Fibroblast of skin of left biceps (primary cell): ENCODE results near the gene TGFB2.
A peak's percentile ranks its signal among the peaks of the same experiment; 100 is the strongest.

Experiments
- DNase-seq, 2 experiments: peaks; one replicate each; pipeline ENCODE4 v3.0.0-alpha.2; 2013; ENCODE audit warnings: low read depth in 2 of 2

TGFB2 gene

DNA sequence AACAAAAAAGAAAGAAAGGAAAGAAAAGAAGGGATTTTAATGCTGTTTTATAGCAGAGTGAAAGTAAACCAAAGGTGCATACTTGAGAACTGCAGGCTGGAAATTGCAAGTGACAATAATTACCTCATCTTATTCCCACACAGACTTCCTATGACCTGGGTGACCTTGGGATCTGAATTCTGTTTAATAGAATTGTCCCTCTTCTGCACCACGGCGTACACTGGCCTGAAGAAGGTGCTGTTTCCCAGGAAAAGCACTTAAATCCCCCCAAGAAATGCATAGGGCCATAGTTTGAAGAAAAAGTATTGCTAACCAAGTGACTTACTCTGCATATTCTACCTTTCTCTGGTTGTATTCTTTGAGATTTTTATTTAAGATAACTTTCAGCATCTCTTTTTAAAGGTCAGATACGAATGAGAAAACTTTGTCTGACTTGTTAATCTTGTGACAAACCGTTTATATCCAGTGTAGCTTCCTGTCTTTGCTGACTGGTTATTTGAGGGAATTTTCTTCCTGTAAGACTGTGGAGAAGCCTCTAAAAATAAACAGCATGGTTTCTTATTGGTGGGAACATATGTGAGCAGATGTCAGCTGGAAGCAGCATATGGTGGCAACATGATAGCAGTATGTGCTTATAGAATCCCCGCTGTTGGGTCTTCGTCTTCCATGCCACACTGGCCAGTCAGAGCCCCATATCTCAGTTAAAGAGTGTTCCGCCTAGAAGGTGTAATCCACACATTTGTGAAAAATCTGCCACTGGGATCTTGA lies 16.3 kb downstream of the TGFB2 start:
- DNase-seq = no peak

DNA sequence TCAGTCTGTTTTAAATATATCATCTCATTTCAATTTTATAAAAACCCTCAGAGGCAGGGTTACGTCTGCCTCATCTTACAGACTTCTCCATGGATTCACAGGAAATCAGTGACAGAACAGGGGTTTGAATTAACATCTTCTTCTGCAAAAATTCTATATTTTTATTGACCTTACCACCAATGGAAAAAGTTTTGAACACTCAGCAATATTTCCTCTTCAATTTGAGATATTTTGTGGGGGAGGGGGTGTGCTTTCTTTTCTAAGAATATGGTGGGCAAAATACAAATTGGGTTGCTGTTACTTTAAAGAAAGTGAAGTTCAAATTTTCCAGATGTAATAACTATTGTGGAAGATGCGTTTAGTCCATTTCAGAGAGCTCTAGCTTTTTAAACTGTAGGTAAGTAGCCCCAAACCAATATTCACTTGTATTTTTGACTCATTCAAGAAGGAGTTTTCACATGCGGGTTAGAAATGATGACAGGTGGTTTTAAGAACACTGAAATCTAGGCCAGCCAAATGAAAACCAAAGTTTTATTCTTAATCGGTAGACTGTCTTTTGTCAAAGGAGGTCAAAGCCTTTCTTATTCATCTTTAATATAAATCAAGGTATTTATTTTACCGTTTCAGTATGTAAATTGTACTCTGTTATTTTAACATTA lies 17.4 kb downstream of the TGFB2 start:
- no peak for DNase-seq

DNA sequence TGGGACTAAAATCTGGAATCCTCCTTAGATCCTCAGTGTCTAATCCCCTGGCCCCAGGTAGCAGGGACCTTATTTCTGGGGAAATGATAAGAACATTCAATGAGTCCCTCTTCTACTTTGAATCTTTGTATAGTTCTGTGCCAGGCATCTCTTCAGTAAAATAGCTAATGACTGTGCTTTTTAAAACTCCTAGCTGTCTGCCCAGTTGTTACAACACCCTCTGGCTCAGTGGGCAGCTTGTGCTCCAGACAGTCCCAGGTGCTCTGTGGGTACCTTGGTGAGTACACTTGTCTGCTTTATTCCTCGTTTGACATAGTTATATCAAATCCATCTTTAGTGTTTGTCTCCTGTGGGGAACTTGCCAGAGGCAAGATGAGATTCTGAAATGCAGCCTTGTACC lies 18.0 kb downstream of the TGFB2 start:
- no peak for DNase-seq

GRCh38 chr1:218364028-218364710 lies 19.0 kb downstream of the TGFB2 start:
- no peak for DNase-seq

GRCh38 chr1:218365226-218365999 lies 20.3 kb downstream of the TGFB2 start:
- DNase-seq = no peak

DNA sequence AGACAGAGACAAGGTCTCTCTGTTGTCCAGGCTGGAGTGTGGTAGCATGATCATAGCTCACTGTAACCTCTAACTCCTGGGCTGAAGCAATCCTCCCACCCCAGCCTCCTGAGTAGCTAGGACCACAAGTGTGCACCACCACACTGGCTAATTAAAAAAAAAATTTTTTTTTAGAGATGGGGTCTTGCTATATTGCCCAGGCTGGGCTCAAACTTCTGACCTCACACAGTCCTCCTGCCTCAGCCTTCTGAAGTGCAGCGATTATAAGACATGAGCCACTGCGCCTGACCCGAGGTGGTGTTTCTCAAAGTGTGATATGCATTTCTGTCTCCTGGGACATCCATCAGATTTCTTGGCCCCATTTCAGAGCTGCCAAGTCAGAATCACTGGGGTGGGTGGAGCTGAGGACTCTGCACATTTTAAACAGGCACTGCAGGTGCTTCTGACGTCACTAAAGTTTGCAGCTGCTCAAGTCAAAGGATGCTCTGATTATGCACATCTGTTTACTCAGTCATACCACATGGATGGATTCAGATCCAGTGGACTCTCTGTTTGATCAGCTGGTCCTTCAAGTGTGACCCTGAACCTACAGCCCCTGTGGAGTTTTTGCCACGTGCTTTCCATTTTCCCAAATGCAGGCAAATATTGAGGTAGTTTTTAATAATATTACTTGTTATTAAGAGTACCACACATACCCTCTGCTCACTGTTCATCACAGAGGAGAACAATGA lies 21.4 kb downstream of the TGFB2 start:
- DNase-seq = no peak

GRCh38 chr1:218367118-218367517 lies 22.0 kb downstream of the TGFB2 start:
- no peak for DNase-seq

GRCh38 chr1:218368686-218369085 lies 23.6 kb downstream of the TGFB2 start:
- DNase-seq = no peak

DNA sequence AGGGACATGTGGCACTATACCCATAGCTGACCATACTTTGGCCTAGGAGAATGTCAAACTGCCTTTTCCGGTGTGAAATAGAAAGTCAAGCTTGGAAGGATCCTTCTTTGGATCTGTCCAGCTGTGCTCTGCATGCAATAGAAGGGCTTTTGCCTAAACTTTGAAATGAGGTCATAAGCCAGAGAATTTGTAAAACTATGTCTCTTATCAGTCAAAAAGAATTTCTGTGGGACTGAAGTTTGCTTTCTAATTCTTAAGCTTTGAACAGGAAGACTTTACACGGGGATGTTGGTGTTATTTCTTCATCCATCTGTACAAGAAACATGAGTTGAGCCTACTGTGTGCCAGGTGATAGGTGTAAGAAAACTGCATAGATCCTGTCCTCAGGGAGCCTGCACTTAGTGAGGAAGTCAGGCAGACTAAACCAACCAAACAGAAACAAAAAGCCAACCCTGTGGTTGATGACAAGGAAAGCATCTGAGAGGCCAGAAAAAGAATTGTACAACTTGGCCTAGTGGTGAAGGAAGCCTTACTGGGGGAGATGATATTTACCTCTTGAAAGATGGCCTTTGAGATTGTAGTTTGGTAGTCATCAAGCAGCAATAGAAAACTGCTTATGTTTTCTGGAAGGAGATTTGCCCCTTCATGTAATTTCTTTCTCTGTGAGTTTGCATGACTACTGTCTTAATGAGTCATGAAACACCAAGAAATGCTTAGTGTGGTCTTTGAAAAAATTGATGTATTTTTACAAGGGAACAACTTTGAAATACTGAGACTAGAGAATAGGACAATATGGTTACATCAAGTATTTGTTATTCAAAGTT lies 24.8 kb downstream of the TGFB2 start:
- DNase-seq = no peak

- no peak for DNase-seq
These were observed 27.0 kb downstream of the TGFB2 start for GRCh38 chr1:218371927-218372672.

DNA sequence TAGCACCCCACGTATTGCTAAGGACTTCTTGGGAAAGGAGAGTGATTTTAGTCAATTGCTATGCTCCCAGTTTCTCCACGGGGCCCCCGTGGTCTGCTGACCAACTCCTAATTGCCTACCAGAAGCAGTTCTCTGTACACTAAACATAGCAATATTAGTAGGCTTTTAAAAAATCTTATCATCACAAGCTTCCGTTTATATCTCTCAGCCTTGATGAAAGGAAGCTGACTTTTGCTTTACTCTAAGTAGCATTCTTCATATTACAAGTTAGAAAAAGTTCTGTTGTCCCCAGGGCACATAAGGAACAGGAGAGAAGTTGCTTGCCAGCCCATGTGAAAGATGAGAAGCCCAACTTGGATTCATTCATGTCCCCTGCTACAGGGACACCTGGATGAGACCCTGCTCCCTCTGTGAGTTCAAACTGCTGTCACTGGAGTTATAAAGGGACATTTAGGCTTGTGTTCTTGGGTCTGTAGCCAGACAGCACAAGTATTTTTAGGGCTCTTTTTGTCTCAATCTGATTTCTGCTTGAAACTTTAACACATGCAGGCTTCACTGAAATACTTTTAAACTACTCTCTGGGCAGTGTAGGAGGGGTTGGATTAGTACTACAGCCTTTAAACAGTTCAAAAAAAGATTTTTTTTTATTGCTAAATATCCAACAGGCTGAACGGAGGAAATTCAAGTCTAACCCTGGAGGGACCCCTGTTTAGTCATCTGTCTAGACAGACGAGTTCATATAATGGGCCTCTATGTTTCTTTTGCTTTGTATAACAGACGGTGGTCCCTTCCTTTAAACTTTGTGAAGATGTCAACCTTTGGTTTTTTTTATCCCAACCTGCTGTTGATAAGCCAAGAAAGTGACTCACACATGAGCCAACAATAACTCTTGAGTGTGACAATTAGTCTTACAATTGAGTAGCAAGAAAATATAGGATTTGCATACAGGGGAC lies 29.5 kb downstream of the TGFB2 start:
- no peak for DNase-seq

- no peak for DNase-seq
These were observed 31.6 kb downstream of the TGFB2 start for GRCh38 chr1:218376722-218377121.

- peak; percentile 96 for DNase-seq
These were observed 32.1 kb downstream of the TGFB2 start for GRCh38 chr1:218377143-218377660.

DNA sequence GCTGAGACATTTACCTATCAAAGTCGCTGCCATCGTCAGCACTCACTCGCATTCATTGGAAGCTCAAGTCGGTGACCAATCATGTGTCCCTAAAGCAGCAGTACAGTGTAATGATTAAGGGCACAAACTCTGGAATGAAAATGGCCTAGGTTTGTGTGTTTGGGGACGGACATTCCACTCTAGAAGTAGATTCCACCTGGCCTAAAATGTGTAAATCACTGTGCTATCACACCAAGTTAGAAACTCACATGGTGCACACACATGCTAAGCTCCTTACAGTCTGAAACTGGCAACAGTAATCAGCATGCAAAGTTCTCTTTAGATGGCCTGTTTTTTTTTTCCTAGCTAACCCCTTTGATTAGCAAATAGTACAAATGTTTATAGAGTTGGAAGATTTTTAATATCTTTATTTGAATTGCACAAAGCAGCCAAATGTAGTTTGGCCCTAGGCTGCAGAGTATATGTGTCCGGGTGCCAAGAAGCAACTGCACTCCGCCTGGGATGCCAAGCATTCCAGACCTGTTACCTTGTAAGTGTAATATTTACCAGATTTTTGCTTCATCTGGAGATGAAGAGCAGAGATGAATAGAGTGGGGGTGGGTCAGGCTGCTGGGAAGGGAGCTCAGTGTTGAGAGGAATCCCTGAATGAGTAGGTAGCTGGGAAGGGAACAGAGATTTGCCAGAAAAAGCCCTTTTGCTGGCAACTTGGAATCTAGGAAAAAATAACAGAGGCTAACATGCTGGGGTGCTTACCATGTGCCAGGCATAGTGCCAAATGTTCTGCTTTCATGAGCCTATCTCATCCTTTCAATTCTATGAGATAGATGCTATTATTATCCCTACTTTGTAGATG lies 35.2 kb downstream of the TGFB2 start:
- DNase-seq = peak; percentile 80 to 81

- DNase-seq = no peak
These were observed 37.1 kb downstream of the TGFB2 start for GRCh38 chr1:218382261-218382660.

GRCh38 chr1:218383051-218383450 lies 37.9 kb downstream of the TGFB2 start:
- no peak for DNase-seq

DNA sequence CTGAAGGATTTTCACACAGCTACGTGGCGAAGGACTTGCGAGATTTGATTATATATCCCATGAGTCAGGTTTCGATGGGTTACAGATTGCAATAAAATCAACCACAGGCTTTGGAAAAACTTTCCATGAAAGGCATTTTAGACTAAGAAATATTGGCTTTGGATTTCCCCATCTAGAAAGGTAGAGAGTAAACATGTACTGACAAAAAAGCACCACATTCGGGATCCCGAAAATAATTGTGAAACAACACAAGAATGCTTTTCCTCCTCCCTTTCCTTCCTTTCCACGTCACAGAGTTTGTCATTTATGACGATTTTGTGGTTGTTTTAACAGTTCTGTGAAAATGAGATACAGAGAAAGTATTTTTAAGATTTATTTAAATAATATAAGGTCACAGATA lies 38.5 kb downstream of the TGFB2 start:
- no peak for DNase-seq
